Astrocyte (in vitro differentiated cells and primary cell): Measurements from ENCODE around the gene COG4. TPM values are rescaled to one million over a fixed set of nuclear protein-coding genes. Genes with fewer than 3 reads are reported as not detected.
A peak's percentile ranks its signal among the peaks of the same experiment; 100 is the strongest.

ENCODE experiments used
- DNase-seq: peaks from one replicate; pipeline ENCODE4 v3.0.0-alpha.2; 2010; ENCODE audit warnings: low read depth
- FAIRE-seq: peaks from 2 replicates; lab custom pipeline; 2011; peaks lifted over from hg19 to GRCh38; lab: Jason Lieb, UNC
- H2AFZ ChIP-seq: 2 replicates; pipeline ENCODE4 v1.6.0; 2012; ENCODE audit warnings: low read depth, low read length, inconsistent platforms
- H3K27ac ChIP-seq: 2 replicates; pipeline ENCODE4 v1.5.1; 2011; ENCODE audit warnings: low read depth, low read length, inconsistent platforms
- H3K27me3 ChIP-seq: 2 replicates; pipeline ENCODE4 v1.6.0; 2011; ENCODE audit warnings: low read length, inconsistent platforms; ENCODE audit not compliant: insufficient read depth
- H3K36me3 ChIP-seq: 2 replicates; pipeline ENCODE4 v1.5.1; 2011; ENCODE audit warnings: low read length, inconsistent platforms; ENCODE audit not compliant: insufficient read depth
- H3K4me1 ChIP-seq: 2 replicates; pipeline ENCODE4 v1.5.1; 2011; ENCODE audit warnings: low read length, inconsistent platforms; ENCODE audit not compliant: insufficient read depth
- H3K4me2 ChIP-seq: 2 replicates; pipeline ENCODE4 v1.6.0; 2012; ENCODE audit warnings: low read length, inconsistent platforms
- H3K4me3 ChIP-seq: 2 replicates; pipeline ENCODE4 v1.5.1; 2011; ENCODE audit warnings: low read depth, mild to moderate bottlenecking, low read length, inconsistent platforms; ENCODE audit not compliant: insufficient read depth
- H3K79me2 ChIP-seq: 2 replicates; pipeline ENCODE4 v1.6.0; 2012; ENCODE audit warnings: mild to moderate bottlenecking, low read length, inconsistent platforms; ENCODE audit not compliant: insufficient read depth
- H3K9ac ChIP-seq: 2 replicates; pipeline ENCODE4 v1.6.0; 2012; ENCODE audit warnings: mild to moderate bottlenecking, low read length, inconsistent platforms
- H3K9me3 ChIP-seq: 2 replicates; pipeline ENCODE4 v1.5.1; 2012; ENCODE audit warnings: low read depth, mild to moderate bottlenecking, low read length, inconsistent platforms; ENCODE audit not compliant: insufficient read depth
- H4K20me1 ChIP-seq: 2 replicates; pipeline ENCODE4 v1.6.0; 2012; ENCODE audit warnings: low read length, inconsistent platforms; ENCODE audit not compliant: insufficient read depth
- H3K27ac Mint-ChIP-seq: one replicate; pipeline ENCODE4 v1.8.0; 2021; ENCODE audit warnings: mild to moderate bottlenecking, mixed read lengths; ENCODE audit not compliant: unreplicated experiment
- H3K27me3 Mint-ChIP-seq: one replicate; pipeline ENCODE4 v1.8.0; 2021; ENCODE audit warnings: low read depth, mixed read lengths; ENCODE audit not compliant: unreplicated experiment
- H3K36me3 Mint-ChIP-seq: one replicate; pipeline ENCODE4 v1.8.0; 2021; ENCODE audit warnings: low read depth, mixed read lengths; ENCODE audit not compliant: unreplicated experiment
- H3K4me1 Mint-ChIP-seq: one replicate; pipeline ENCODE4 v1.8.0; 2021; ENCODE audit warnings: low read depth, mixed read lengths; ENCODE audit not compliant: unreplicated experiment
- H3K4me3 Mint-ChIP-seq: one replicate; pipeline ENCODE4 v1.8.0; 2021; ENCODE audit warnings: mild to moderate bottlenecking, moderate library complexity, mixed read lengths; ENCODE audit not compliant: unreplicated experiment
- H3K9me3 Mint-ChIP-seq: one replicate; pipeline ENCODE4 v1.8.0; 2021; ENCODE audit warnings: mild to moderate bottlenecking, mixed read lengths; ENCODE audit not compliant: unreplicated experiment
- CTCF ChIP-seq: IDR thresholded peaks from 2 replicates; pipeline ENCODE4 v1.5.1; 2011; ENCODE audit warnings: low read depth, mild to moderate bottlenecking, inconsistent platforms, low read length, moderate library complexity; ENCODE audit not compliant: insufficient read depth
- EZH2 ChIP-seq: IDR thresholded peaks from 2 replicates; pipeline ENCODE4 v1.6.1; 2012; ENCODE audit warnings: mild to moderate bottlenecking, low read length, inconsistent platforms; ENCODE audit not compliant: insufficient read depth
- total RNA-seq: library from RNA; stranded (reverse); gene quantifications from 2 replicates; pipeline ENCODE4 v1.2.1, GENCODE V29; 2021

Gene COG4
- total RNA-seq, 1 donor from 2014 or later, result 42.6 TPM

- H3K36me3 ChIP-seq, result peaks cover 3% of the 10 kb centered on the region
- Mint-ChIP-seq H3K4me1 (peaks cover 27% of the 10 kb centered on the region), H3K4me3 (no peak overlapping the region), H3K9me3 (no peaks in the 10 kb centered on the region), H3K27ac (no peak overlapping the region), H3K36me3 (peaks cover 18% of the 10 kb centered on the region), H3K27me3 (no peaks in the 10 kb centered on the region)
- H3K27me3 ChIP-seq, result no peaks in the 10 kb centered on the region
- H3K4me3 ChIP-seq, result no peak overlapping the region
- H2AFZ ChIP-seq, result no peak overlapping the region
- TF ChIP-seq CTCF, result no peak
- TF ChIP-seq EZH2, result no peak
- no peaks in the 10 kb centered on the region for H3K79me2 ChIP-seq
- no peak overlapping the region for H3K4me2 ChIP-seq
- no peaks in the 10 kb centered on the region for H3K9me3 ChIP-seq
- peaks cover 21% of the 10 kb centered on the region for H3K4me1 ChIP-seq
- H4K20me1 ChIP-seq, result no peaks in the 10 kb centered on the region
- FAIRE-seq (no peak), DNase-seq (no peak)
- H3K27ac ChIP-seq, result no peak overlapping the region
- no peak overlapping the region for H3K9ac ChIP-seq
These were observed 44.4 kb downstream of the COG4 start for GRCh38 chr16:70478912-70479341.

DNA sequence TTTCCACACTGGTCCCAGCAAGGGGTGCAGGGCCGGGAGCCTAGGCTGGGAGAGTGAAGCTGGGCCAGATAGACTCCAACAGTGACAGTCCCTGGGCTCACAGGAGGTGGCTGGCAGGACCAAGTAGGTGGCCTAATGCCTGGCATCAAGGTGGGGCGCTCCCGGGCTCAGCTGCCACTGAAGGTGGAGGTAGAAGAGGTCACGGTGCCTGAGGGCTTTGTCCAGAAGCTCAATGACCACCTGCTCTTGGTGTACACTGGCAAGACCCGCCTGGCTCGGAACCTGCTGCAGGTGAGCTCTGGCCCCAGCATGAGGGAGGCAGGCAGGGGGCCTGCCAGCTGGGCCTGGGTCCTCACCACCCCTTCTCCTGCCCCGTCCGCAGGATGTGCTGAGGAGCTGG lies 45.2 kb downstream of the COG4 start:
- no peak overlapping the region for H3K4me3 Mint-ChIP-seq
- no peaks in the 10 kb centered on the region for H4K20me1 ChIP-seq
- no peak overlapping the region for H3K4me3 ChIP-seq
- peaks cover 21% of the 10 kb centered on the region for H3K36me3 Mint-ChIP-seq
- no peaks in the 10 kb centered on the region for H3K9me3 Mint-ChIP-seq
- no peaks in the 10 kb centered on the region for H3K27me3 Mint-ChIP-seq
- no peaks in the 10 kb centered on the region for H3K79me2 ChIP-seq
- peaks cover 21% of the 10 kb centered on the region for H3K4me1 ChIP-seq
- DNase-seq (no peak), FAIRE-seq (no peak)
- no peaks in the 10 kb centered on the region for H3K27me3 ChIP-seq
- no peak overlapping the region for H2AFZ ChIP-seq
- peaks cover 3% of the 10 kb centered on the region for H3K36me3 ChIP-seq
- peaks cover 27% of the 10 kb centered on the region for H3K4me1 Mint-ChIP-seq
- no peak overlapping the region for H3K4me2 ChIP-seq
- no peaks in the 10 kb centered on the region for H3K9me3 ChIP-seq
- H3K27ac Mint-ChIP-seq, result peak overlapping the region; percentile 47
- no peak overlapping the region for H3K9ac ChIP-seq
- TF ChIP-seq EZH2 (no peak), CTCF (no peak)
- no peak overlapping the region for H3K27ac ChIP-seq

- Histone ChIP-seq H3K4me1 (peaks cover 10% of the 10 kb centered on the region), H3K27me3 (no peaks in the 10 kb centered on the region), H3K9me3 (no peaks in the 10 kb centered on the region), H3K79me2 (no peaks in the 10 kb centered on the region), H3K4me3 (no peak overlapping the region), H2AFZ (no peak overlapping the region), H4K20me1 (no peaks in the 10 kb centered on the region), H3K27ac (peak overlapping the region; percentile 49), H3K4me2 (peak overlapping the region; percentile 76), H3K9ac (peak overlapping the region; percentile 47), H3K36me3 (peaks cover 3% of the 10 kb centered on the region)
- no peak overlapping the region for H3K4me3 Mint-ChIP-seq
- peak overlapping the region; percentile 86 for H3K27ac Mint-ChIP-seq
- peaks cover 18% of the 10 kb centered on the region for H3K4me1 Mint-ChIP-seq
- FAIRE-seq (peak; percentile 87), DNase-seq (peak; percentile 81)
- no peak for TF ChIP-seq CTCF
- H3K36me3 Mint-ChIP-seq, result peaks cover 17% of the 10 kb centered on the region
- no peaks in the 10 kb centered on the region for H3K27me3 Mint-ChIP-seq
- no peaks in the 10 kb centered on the region for H3K9me3 Mint-ChIP-seq
These were observed 46.9 kb downstream of the COG4 start for GRCh38 chr16:70476272-70477020.
